Measurements from ENCODE around the gene TTLL7. TPM values are rescaled to one million over a fixed set of nuclear protein-coding genes. Genes with fewer than 3 reads are reported as not detected.

The TTLL7 gene
- total and polyA plus RNA-seq, 2 experiments from 2014 or later: 4.1 to 6.7 TPM

DNA sequence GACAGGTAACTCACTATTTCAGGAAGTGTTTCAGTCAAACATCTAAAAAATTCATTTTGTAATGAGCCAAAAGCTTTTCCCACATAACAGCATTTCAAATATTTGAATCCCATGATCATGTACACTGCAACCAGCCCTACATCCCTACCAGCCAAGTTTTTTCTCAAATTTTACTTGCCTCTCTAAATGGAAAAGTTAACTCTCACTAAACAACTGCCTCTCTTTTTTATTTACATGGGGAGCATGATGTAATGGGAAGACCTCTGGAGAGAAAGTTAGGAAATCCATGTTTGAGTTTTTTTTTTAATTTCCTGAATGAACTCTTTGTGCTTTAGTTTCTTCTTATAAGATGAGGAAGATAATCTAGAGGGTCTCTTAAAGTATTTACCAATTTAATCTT lies 70.5 kb downstream of the TTLL7 start (continued):
- TF ChIP-seq ZNF331 (CRISPR knock-in tag; IDR thresholded peaks at IDR 0.05; ENCODE audit: low read depth): no peak
- TF ChIP-seq, protein P1, sequence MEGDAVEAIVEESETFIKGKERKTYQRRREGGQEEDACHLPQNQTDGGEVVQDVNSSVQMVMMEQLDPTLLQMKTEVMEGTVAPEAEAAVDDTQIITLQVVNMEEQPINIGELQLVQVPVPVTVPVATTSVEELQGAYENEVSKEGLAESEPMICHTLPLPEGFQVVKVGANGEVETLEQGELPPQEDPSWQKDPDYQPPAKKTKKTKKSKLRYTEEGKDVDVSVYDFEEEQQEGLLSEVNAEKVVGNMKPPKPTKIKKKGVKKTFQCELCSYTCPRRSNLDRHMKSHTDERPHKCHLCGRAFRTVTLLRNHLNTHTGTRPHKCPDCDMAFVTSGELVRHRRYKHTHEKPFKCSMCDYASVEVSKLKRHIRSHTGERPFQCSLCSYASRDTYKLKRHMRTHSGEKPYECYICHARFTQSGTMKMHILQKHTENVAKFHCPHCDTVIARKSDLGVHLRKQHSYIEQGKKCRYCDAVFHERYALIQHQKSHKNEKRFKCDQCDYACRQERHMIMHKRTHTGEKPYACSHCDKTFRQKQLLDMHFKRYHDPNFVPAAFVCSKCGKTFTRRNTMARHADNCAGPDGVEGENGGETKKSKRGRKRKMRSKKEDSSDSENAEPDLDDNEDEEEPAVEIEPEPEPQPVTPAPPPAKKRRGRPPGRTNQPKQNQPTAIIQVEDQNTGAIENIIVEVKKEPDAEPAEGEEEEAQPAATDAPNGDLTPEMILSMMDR (conservative IDR thresholded peaks at IDR 0.05; ENCODE audit: low read depth in 2 of 2): no peak
- no peak for TF ChIP-seq STAT1 (IDR thresholded peaks at IDR 0.05; ENCODE audit: unreplicated experiment)
- TF ChIP-seq EZH2 (IDR thresholded peaks at IDR 0.05; ENCODE audit: low read depth, unreplicated experiment): no peak
- no peak for TF ChIP-seq EZH2phosphoT487 (IDR thresholded peaks at IDR 0.05; ENCODE audit: unreplicated experiment)

- no peak overlapping the region for H3K4me3 Mint-ChIP-seq
- H3K9me3 Mint-ChIP-seq: no peaks in the 10 kb centered on the region
- no peaks in the 10 kb centered on the region for H3K27me3 Mint-ChIP-seq (ENCODE audit: insufficient read depth, low read depth, poor library complexity)
- H3K36me3 Mint-ChIP-seq (ENCODE audit: low read depth): no peaks in the 10 kb centered on the region
- Histone ChIP-seq H3K4me2 (no peak overlapping the region), H3K4me1 (ENCODE audit: insufficient read depth) (no peaks in the 10 kb centered on the region), H3K27ac (ENCODE audit: low read depth) (no peak overlapping the region), H2AFZ (no peak overlapping the region), H3K27me3 (ENCODE audit: insufficient read depth) (no peaks in the 10 kb centered on the region), H3F3A (replicated peaks; ENCODE audit: low read depth) (no peaks in the 10 kb centered on the region), H3K36me3 (ENCODE audit: insufficient read depth) (no peaks in the 10 kb centered on the region), H3K79me2 (replicated peaks; ENCODE audit: insufficient read depth) (no peaks in the 10 kb centered on the region), H3K4me3 (no peak overlapping the region), H4K20me1 (replicated peaks; ENCODE audit: insufficient read depth) (no peaks in the 10 kb centered on the region), H3K9me2 (ENCODE audit: insufficient read depth) (no peaks in the 10 kb centered on the region)
- H3K4me1 Mint-ChIP-seq: peaks cover 23% of the 10 kb centered on the region
- DNase-seq (ENCODE audit: low spot score) (no peak), ATAC-seq (no peak)
- TF ChIP-seq STAT1 (IDR thresholded peaks at IDR 0.05; ENCODE audit: unreplicated experiment) (no peak), POLR2AphosphoS5 (IDR thresholded peaks at IDR 0.05; ENCODE audit: low read depth) (no peak), EZH2 (IDR thresholded peaks at IDR 0.05; ENCODE audit: low read depth, unreplicated experiment) (no peak), NANOG (IDR thresholded peaks at IDR 0.05; ENCODE audit: borderline replicate concordance) (no peak), ZNF114 (CRISPR knock-in tag; IDR thresholded peaks at IDR 0.05) (no peak), CREB1 (CRISPR knock-in tag; IDR thresholded peaks at IDR 0.05; ENCODE audit: low read depth) (no peak), ETS1 (IDR thresholded peaks at IDR 0.05) (no peak), REST (IDR thresholded peaks at IDR 0.05; ENCODE audit: unreplicated experiment) (no peak), ZNF331 (CRISPR knock-in tag; IDR thresholded peaks at IDR 0.05; ENCODE audit: low read depth) (no peak)
- TF ChIP-seq, protein P2, sequence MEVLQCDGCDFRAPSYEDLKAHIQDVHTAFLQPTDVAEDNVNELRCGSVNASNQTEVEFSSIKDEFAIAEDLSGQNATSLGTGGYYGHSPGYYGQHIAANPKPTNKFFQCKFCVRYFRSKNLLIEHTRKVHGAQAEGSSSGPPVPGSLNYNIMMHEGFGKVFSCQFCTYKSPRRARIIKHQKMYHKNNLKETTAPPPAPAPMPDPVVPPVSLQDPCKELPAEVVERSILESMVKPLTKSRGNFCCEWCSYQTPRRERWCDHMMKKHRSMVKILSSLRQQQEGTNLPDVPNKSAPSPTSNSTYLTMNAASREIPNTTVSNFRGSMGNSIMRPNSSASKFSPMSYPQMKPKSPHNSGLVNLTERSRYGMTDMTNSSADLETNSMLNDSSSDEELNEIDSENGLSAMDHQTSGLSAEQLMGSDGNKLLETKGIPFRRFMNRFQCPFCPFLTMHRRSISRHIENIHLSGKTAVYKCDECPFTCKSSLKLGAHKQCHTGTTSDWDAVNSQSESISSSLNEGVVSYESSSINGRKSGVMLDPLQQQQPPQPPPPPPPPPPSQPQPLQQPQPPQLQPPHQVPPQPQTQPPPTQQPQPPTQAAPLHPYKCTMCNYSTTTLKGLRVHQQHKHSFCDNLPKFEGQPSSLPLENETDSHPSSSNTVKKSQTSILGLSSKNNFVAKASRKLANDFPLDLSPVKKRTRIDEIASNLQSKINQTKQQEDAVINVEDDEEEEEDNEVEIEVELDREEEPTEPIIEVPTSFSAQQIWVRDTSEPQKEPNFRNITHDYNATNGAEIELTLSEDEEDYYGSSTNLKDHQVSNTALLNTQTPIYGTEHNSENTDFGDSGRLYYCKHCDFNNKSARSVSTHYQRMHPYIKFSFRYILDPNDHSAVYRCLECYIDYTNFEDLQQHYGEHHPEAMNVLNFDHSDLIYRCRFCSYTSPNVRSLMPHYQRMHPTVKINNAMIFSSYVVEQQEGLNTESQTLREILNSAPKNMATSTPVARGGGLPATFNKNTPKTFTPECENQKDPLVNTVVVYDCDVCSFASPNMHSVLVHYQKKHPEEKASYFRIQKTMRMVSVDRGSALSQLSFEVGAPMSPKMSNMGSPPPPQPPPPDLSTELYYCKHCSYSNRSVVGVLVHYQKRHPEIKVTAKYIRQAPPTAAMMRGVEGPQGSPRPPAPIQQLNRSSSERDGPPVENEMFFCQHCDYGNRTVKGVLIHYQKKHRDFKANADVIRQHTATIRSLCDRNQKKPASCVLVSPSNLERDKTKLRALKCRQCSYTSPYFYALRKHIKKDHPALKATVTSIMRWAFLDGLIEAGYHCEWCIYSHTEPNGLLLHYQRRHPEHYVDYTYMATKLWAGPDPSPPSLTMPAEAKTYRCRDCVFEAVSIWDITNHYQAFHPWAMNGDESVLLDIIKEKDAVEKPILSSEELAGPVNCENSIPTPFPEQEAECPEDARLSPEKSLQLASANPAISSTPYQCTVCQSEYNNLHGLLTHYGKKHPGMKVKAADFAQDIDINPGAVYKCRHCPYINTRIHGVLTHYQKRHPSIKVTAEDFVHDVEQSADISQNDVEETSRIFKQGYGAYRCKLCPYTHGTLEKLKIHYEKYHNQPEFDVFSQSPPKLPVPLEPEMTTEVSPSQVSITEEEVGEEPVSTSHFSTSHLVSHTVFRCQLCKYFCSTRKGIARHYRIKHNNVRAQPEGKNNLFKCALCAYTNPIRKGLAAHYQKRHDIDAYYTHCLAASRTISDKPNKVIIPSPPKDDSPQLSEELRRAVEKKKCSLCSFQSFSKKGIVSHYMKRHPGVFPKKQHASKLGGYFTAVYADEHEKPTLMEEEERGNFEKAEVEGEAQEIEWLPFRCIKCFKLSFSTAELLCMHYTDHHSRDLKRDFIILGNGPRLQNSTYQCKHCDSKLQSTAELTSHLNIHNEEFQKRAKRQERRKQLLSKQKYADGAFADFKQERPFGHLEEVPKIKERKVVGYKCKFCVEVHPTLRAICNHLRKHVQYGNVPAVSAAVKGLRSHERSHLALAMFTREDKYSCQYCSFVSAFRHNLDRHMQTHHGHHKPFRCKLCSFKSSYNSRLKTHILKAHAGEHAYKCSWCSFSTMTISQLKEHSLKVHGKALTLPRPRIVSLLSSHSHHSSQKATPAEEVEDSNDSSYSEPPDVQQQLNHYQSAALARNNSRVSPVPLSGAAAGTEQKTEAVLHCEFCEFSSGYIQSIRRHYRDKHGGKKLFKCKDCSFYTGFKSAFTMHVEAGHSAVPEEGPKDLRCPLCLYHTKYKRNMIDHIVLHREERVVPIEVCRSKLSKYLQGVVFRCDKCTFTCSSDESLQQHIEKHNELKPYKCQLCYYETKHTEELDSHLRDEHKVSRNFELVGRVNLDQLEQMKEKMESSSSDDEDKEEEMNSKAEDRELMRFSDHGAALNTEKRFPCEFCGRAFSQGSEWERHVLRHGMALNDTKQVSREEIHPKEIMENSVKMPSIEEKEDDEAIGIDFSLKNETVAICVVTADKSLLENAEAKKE (CRISPR knock-in tag; IDR thresholded peaks at IDR 0.05): no peak
- H3K27ac Mint-ChIP-seq: no peak overlapping the region
Measured at GRCh38 chr1:83927701-83928100, 71.2 kb downstream of the TTLL7 start.

Measured in GM23338 (cell line).